HG02970 (cell line): Measurements from ENCODE around the gene LRTM1.

Experiments
- ATAC-seq: cut with Tn5 transposase; IDR thresholded peaks from one replicate; pipeline ENCODE4 v1.9.1; 2021; ENCODE audit warnings: mild to moderate bottlenecking, moderate library complexity, moderate number of reproducible peaks; ENCODE audit not compliant: unreplicated experiment, low FRiP score

LRTM1 gene

DNA sequence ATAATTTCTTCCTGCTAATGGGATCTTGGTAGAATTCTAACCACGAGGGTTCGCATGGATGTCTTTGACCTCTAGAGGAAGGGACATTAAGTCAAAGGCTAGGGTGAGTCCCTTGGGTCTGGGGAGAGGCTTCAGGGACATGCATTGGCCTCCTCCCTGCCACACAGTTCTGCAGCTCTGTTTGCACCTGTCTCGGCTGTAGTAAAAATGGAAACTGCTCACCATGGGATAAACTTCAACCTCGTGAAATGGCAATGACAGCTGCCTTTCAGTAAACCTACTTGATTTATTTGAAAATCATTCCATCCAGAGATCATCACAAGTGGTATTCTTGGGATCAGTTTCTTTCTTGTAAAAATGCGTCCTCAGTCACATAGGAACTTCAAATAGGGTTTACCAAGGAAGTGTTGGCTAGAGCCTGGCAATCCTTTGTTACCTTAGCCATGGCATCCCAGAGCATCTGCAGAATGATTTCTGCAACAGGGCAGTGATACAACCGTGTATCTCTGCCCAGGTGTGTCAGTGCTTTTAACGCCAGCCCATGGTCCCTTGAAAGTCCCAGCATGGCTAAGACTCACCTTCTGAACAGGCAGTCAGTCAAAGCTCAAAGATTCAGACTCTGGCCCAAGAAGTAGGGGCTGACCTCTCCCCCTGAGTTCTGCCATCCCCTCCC is 14.0 kb upstream of the LRTM1 start:
- ATAC-seq, result no peak

DNA sequence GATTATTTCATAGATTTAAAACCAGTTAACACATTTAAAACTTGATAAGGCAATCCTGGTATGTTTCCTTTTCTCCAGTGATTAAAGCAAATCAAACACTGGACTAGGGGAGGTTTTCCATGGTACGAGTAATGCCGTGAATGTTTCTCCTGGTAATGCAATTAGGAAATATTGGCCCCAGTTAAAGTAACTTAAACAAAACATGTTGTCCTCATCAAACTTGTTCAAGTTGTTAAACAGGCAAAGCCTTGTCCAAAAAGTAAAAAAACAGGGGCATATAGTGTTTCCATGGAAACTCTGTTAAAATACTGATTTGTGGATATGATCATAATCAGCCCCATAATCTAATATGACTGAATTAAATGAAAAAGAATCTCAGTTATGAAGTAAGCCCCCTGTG is 13.1 kb upstream of the LRTM1 start:
- no peak for ATAC-seq

DNA sequence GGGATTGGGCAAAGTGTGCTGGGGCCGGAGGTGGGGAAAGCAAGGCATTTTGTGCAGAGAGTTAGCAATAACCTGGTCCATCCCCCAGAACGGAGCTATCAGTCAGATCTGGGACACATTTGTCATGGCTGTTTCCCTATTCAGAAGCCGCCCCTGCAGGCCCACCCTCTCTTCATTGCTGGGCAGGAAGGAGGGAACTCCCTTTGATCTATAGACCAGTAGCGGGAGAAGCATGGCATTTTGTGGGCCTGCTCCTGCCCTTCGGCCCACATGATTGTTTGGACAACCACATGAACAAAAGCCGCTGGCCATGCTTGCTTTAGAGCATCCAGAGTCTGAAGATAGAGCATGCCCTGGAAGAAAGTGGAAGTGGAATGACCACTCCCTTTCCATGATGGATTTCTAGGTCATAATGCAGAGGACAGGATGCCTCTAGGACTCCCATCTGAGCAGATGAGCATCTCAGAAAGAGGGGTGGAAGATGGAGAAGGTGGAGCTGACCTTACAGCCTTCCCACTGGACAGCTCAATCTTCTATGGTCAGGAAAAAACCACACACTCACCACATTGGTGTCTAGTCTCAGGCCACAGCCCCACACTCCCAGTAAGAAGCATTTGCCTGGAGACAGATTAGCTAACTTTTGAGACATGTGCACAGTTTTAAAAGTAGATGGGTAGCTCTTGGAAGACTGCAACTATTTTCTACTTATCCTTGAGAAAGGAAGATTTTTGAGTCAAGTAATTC is 11.9 kb upstream of the LRTM1 start:
- ATAC-seq, result no peak

DNA sequence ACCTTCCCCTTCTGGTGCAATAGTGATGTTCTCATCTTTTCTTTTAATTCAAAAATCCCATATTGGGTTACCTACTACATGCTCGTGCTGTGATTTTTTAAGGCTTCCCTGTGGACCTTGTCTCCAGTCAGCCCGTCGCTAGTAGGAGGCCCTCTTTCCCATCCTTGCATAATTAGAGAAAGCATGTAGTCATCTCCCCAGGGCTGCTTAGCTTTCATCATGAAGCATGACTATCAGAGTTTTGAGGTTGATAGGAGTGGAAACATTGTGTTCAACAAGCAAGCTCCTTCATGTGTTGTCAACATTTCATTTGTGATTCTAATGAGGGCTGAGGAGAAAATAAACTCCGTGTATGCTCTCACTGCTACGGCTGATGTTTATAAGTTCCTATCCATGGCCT is 8.7 kb upstream of the LRTM1 start:
- no peak for ATAC-seq

DNA sequence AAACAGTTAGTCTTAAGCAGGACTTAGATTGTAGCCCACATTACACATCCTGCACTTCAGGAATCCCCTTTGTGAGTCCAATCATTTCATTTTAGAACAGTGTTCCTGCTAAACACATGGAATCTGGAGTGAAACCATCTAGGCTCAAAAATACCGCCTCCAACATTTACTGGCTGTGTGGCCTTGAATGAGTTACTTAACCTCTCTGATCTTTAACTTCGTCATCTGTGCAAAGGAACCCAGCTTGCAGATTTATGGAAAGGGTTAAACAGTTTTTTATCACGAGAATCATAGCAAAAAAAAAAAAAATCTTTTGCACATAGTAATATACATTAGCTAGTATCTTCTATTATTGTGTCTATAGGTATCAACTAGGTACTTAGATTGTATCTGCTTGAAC is 8.0 kb upstream of the LRTM1 start:
- no peak for ATAC-seq

DNA sequence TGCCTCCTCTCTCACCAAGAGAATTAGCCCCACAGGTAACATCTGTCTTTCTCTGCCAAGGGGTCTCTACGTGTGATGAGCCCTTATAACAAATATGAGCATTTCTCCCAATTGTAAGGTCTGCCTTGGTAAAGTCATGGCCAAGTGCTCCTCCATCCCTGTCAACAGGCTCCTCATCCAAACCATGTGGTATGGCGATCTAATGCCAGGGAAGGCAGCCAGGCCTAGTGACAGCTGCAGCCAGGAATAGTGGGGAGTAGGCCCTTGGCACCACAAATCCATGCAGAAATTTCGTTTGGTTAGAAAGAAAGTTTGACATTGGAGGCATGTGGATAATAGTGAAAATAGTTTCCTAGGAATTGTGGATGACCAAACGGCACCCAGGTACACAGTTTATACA is 4.7 kb upstream of the LRTM1 start:
- ATAC-seq, result no peak

DNA sequence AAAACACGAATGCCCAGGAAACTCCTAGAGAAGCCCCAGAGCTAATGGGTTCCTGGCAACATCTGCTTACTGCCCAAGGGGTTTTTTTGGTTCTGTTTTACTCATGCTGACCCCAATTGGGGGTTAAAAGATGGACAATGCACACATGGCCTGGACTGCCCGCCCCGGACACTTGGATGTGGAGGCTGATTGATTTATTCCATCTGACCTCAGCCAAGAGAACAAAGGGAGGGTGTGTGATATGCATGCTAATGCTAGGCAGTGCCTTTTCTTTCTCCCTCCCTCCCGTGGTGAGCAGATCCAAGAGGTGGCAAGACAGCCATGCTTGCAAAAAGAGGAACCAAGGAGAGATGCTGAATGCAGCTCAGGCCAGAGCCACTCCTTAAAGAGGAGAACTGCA is 3.3 kb upstream of the LRTM1 start:
- ATAC-seq, result no peak

DNA sequence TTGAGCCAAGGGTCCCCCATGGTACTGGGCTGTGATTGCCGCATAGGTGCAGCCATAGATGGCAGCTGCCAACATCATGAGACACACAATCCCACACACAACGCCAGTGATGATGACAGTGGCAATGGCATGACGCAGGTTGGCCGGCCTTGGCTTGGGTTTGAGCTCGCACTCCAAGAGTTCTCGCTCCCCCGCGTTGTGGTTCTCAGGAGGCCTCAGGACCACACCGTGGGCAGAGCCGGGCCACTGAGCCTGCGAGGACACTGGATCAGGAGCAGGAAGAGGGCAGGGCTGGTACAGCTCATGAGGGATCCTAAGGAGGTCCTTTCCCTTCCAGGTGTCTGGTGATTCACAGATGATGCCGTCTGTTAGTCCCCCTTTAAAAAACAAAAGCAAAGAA is 9.3 kb downstream of the LRTM1 start:
- no peak for ATAC-seq

DNA sequence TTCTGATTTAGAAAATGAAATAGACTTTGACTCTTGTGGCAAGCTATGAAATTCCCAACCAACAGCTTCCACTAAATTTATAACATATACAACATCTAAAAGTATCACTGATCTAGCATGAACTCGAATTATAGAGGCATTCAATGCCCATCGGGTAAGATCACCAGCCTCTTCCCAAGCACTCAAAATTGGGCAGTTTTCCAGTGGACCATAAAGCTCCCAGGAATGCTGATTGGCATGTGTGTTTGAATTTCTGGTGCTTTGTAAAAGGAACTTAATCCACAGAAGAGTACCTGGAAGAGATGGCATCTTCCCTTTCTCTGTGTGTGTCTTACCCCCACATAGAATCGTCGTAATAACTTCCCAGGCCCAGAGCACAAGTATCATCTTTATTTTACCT is 10.0 kb downstream of the LRTM1 start:
- ATAC-seq, result no peak

DNA sequence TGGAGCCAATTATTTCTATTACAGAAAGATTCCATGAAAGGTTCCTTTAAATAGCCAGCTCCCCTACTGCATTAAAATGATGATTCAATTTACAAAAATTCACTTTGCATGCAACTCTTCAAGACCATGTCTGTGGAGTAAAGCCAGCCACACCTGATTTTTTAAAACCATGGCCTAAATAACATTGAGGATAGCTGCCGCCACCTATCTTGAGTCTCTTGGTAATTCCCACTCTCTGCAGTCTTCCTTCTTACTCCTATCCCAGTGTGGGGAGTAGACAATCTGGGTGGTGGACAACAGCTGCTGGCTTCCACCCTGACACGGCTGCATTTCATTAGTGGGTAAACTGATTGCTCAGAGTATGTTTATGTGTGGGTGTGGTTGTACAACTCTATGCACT is 10.7 kb downstream of the LRTM1 start:
- ATAC-seq, result no peak

DNA sequence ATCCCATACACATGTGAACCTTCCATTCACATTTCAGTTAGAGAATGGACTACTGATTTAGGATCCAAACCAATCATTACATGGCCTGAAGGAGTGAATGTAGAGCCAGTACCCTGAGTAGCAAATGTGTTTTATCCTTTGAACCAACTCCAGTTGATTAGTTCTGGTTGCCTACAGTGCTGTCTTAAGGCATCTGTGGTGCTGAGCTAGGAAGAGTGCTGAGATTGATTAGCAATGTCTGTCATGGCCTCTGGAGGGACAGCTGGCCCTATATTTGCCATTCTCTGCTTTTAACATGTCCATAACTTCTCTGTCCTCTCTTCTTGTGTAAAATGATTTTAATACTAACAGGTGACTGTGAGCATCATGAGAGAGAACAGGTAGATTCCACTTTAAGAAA is 11.1 kb downstream of the LRTM1 start:
- ATAC-seq, result no peak

DNA sequence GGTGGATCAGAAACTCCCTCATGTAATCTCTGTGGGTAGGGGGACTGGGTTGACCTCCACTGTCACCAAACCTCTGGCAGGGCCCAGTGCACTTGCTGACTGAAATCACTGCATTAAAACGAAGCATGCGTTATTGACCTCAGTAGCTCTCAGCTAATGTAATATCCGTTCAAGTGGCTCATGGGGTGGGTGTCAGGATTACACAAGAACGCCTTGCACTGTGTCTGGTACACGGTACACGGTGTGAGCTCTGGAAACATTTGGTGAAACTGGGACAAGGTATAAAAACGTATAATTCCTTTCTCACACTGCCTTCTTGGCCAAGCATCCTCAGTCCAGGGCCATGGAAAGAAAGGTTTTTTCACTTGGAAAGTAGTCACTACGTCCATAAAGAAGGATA is 11.9 kb downstream of the LRTM1 start:
- ATAC-seq, result no peak

DNA sequence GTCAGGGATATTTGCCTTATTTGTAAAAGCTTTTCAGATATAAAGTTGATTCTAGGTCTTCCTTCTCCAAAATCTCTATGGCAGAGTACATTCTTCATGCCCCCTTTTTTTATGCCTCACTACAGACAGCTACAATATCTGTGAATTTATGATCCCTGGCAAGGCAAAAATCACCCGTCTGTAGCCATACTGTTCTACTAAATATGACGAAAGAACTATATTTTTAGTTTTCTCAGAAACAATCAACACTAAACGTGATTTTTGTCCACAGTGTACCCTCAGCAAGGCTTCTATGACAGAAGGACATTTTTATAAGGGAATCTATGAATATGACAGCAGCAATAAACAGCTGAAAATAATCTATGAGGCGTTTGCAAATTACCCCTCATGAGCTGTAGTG is 12.7 kb downstream of the LRTM1 start:
- ATAC-seq, result no peak

DNA sequence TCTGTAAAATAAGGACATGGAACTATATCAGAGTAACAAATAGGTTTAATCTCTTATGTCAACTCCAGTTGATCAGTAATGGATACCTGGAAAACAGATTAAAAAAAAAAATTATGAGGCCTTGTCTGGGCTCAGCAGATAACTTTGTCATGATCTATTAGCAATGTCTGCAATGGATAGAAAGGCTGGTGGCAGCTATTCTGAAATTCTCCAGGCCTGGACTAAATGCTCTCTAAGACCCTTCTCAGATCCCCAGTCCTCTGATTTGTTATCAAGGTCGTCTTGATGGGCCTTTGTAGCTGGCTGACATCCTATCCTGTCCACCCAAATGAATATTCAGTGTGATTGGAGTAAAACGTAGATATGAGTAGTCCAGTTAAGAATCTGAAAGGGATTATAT is 13.7 kb downstream of the LRTM1 start:
- ATAC-seq, result no peak

DNA sequence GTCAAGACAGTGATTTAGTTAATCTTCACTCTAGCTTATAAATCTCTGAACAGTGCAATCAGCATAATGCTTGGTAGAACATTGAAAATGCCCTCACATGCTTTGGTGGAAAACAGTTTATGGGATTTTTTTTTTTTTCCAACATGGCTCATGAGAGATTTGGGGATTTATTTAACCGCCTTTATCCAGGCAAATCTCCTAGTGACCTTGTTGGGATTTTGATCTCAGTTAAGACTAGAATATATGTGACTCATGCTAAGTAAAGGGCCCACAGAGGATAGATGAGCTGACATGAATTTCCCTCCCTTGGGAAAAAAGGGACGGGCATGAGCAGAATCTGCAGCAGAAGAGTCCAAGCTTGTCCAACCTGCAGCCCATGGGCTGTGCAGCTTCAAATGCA is 18.7 kb downstream of the LRTM1 start:
- no peak for ATAC-seq

DNA sequence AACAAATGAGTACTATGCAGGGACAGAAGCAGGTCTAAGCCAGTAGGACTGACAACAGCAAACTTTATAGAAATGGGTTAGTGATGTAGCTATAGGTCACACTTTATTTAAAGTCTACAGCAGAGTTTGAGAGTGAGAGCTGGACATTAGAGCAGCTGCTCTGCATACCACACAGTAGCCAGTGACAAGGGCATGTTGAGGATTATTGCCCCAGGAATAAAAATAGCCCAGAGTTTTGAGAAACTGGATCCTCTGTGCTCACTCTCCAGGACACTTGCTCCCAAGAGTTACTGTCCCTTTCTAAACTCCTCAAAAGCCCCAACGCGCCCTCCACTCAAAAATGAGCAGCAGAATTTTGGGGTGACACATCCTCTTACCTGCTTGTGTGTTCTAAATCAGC is 21.1 kb downstream of the LRTM1 start:
- ATAC-seq, result no peak

DNA sequence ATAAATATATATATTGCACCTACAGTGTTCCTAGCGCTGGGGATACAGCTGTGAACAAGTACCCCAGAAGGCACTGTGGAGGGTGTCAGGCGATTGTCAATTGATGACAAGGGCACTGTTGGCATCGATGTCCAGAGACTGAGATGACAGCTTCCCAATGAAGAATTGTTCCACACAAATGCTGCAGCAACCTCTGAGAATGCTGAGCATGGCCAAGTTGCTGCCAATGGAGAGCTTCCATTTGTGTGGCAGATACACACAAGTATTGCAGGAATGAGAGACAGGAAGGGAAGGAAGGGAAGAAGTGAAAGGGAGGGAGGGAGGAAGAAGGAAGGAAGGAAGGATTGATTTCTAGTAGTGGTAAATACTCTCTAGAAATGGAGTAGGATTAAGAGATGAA is 21.9 kb downstream of the LRTM1 start:
- no peak for ATAC-seq

DNA sequence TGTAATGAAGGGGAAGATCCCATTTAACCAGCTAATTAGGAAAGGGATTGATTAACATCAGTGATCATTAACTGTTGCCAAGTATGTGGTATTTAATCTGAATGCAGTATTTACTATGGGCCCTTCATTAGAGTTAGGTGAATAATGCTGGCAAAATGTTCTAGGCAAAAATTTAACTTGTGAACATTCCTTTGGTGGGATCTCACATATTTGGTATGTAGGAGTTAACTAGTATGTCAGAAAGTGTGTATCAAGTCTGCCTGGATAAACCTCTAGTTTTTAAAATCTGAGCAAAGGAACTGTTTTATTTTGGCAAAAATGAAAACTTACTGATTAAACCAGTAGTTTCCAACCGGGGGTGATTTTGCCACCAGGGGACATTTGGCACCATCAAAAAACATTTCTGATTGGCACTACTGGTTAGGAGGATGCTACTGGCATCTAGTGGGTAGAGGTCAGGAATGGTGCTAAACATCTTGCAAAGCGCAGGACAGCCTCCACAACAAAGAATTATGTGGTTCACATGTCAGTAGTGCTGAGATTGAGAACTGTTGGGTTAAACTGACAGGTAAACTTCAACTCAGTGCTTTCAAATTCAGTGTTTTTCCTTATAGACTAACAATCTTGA is 22.5 kb downstream of the LRTM1 start:
- ATAC-seq, result no peak

DNA sequence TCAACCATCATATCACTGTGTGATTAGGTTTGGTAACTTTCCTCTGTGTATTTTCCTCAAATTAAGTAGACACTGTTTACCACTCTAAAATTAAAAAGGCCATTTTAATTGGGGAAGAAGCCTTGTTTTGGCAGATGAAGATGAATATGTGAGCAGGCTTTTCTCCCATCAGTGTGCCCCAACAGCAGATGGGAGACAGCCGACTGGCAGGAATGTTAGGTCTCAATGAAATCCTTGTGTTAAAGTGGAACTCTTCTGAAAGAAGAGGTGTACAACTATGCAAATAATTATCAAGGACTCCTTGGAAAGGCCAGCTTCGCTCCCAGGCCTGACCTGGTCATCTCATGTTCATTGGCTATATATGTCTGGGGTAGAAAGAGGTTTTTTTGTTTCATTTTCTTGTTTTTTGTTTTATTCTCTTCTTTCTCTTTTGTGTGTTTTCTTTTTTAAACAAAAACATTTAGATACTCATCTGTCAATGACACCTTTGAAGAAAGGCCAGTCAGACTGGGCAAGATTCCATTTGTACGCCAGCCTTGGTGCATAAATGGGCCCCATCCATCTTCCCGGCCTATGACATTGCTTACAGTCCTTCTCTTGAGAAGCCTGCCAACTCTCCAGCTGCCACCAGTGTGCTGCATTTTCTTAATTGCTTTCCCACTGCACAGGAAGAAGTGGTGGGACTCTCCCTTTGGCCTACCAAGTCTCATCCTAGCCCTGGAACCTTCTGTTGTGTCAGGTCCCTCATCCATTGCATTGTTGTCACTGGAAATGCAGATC is 25.8 kb downstream of the LRTM1 start:
- no peak for ATAC-seq

DNA sequence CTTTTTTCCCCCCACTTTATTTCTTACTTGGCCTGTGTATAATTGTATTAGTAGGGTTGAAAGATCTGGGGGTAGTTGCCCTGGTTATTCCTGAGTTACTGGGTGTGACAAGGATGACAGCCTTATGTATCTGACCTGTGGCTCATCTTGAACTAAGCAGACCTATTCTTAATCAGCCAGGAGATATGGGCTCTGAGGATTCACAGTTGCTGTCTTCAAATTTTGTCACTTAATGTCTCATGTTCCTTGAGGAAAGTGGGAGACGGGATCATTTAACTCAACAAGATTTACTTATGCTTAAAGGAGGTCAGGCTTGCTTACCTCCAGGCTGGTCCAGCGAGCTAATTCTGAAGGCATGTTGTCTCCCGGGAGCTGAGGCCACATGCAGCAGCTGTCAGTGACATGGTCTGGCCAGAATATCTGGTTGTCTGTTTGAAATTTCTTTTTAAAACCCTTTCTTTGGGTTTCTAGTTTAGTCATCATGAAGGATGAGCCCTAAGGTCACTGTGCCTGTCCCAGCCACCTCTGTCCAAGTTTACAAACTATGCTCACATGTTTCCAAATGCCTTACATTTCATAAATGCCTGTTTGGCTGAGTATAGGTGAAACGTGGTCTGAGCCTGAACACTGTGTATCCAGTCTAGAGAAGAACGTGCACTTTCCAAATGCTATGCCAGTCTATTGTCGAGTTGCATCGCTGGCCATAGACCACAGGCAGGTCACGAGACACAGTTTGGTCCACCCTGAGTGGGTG is 26.8 kb downstream of the LRTM1 start:
- ATAC-seq, result no peak

DNA sequence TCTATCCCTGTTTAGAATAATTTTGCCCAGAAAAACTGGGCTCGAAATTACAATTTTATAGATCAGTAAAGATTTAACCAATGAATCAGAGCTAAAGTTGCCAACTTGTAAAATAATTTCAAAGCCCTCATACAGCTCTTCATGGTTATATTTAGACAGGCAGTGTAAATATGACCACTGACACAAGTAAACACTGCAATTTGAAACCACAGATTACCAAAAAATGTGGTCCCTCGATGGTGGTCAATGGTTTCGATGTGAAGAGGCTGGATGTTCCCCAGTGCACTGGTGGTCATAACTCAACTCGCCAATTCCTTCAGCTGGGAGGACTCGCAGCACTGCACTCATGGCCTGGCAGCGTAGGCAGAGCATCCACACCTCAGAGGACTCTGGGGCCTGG is 28.6 kb downstream of the LRTM1 start:
- ATAC-seq, result no peak
